ENCODE measurements around the gene GCNT4.

Gene GCNT4

DNA sequence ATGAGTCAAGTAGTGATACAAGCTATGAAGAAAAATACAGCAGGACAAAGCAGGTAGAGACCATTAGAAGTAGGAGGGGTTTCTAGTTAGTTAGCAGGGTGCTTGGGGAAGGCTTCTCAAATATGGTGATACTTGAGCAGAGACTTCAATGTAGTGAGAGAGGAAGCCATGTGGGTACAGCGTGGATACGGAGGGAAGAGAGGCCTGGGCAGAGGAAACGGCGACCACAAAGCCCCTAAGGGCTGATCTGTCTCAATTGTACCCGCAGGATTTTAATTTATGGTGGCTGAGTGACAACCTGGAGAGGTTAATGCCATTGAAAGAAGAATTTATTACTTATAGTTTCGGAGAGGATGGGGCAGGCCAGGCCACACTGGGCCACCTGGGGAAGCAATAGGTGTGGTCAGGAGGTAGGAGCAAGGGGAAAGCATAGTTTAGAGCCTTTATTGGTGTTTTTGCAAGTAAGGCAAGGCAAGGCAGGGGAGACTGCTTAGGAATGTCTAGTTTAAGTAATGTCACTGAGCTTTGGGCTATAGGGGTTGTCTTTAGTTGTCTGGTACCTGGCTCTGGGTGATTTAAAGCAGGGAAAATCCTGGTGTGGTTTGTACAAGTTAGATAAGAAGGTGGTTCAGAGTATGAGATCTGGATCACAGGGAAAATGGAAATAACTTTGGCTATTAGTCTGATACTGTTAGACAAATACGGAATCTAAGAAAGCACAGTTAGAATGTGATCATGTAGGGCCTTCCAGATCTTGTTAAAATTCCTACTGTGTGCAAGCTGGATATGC lies 42.6 kb downstream of the GCNT4 start:
- TF ChIP-seq CREB1 (IDR thresholded peaks at IDR 0.05; ENCODE audit: low read depth) (no peak), EGR1 (IDR thresholded peaks at IDR 0.05) (no peak), EP300 (IDR thresholded peaks at IDR 0.05; ENCODE audit: borderline replicate concordance) (no peak), TAF1 (IDR thresholded peaks at IDR 0.05; ENCODE audit: low read depth) (no peak), FOXM1 (IDR thresholded peaks at IDR 0.05; ENCODE audit: borderline replicate concordance, low read depth) (no peak), ZBTB7A (IDR thresholded peaks at IDR 0.05; ENCODE audit: low read depth) (no peak), TEAD4 (IDR thresholded peaks at IDR 0.05) (no peak), TCF12 (IDR thresholded peaks at IDR 0.05; ENCODE audit: low read depth) (no peak), RAD21 (IDR thresholded peaks at IDR 0.05; ENCODE audit: low read depth) (no peak), USF1 (IDR thresholded peaks at IDR 0.05) (no peak), CEBPB (IDR thresholded peaks at IDR 0.05) (no peak)
- TF ChIP-seq, protein P1, sequence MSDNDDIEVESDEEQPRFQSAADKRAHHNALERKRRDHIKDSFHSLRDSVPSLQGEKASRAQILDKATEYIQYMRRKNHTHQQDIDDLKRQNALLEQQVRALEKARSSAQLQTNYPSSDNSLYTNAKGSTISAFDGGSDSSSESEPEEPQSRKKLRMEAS (IDR thresholded peaks at IDR 0.05) = no peak

- TF ChIP-seq, protein P1 (IDR thresholded peaks at IDR 0.05) = no peak
- no peak for TF ChIP-seq ZBTB7A (IDR thresholded peaks at IDR 0.05; ENCODE audit: low read depth)
- TF ChIP-seq, protein P2, sequence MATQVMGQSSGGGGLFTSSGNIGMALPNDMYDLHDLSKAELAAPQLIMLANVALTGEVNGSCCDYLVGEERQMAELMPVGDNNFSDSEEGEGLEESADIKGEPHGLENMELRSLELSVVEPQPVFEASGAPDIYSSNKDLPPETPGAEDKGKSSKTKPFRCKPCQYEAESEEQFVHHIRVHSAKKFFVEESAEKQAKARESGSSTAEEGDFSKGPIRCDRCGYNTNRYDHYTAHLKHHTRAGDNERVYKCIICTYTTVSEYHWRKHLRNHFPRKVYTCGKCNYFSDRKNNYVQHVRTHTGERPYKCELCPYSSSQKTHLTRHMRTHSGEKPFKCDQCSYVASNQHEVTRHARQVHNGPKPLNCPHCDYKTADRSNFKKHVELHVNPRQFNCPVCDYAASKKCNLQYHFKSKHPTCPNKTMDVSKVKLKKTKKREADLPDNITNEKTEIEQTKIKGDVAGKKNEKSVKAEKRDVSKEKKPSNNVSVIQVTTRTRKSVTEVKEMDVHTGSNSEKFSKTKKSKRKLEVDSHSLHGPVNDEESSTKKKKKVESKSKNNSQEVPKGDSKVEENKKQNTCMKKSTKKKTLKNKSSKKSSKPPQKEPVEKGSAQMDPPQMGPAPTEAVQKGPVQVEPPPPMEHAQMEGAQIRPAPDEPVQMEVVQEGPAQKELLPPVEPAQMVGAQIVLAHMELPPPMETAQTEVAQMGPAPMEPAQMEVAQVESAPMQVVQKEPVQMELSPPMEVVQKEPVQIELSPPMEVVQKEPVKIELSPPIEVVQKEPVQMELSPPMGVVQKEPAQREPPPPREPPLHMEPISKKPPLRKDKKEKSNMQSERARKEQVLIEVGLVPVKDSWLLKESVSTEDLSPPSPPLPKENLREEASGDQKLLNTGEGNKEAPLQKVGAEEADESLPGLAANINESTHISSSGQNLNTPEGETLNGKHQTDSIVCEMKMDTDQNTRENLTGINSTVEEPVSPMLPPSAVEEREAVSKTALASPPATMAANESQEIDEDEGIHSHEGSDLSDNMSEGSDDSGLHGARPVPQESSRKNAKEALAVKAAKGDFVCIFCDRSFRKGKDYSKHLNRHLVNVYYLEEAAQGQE (IDR thresholded peaks at IDR 0.05; ENCODE audit: low read depth) = no peak
- TF ChIP-seq TCF12 (IDR thresholded peaks at IDR 0.05; ENCODE audit: low read depth) = no peak
Measured at GRCh38 chr5:75006865-75007822, 45.2 kb downstream of the GCNT4 start.

DNA sequence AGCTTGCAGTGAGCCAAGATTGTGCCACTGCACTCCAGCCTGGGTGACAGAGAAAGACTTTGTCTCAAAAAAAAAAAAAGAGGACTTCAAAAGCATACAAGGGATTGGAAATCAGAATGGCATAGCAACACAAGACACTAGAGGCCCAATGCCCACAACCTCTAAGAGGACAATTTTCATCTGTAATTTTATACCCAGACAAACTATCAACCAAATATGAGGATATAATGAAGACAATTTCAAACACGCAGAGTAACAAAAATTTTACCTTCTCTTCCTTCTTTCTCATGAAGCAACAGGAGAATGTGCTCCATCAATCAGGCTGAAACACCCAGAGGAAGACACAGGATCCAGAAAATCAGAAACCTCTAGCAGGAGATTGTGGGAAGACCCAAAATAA lies 46.8 kb downstream of the GCNT4 start:
- TF ChIP-seq EP300 (IDR thresholded peaks at IDR 0.05; ENCODE audit: borderline replicate concordance) = no peak
- TF ChIP-seq CREB1 (IDR thresholded peaks at IDR 0.05; ENCODE audit: low read depth) = no peak
- TF ChIP-seq TAF1 (IDR thresholded peaks at IDR 0.05; ENCODE audit: low read depth) = no peak
- no peak for TF ChIP-seq NFIC (IDR thresholded peaks at IDR 0.05)
- TF ChIP-seq RAD21 (IDR thresholded peaks at IDR 0.05; ENCODE audit: low read depth) = no peak
- no peak for TF ChIP-seq EGR1 (IDR thresholded peaks at IDR 0.05)
- no peak for TF ChIP-seq TCF12 (IDR thresholded peaks at IDR 0.05; ENCODE audit: low read depth)
- TF ChIP-seq ZBTB7A (IDR thresholded peaks at IDR 0.05; ENCODE audit: low read depth) = no peak
- no peak for TF ChIP-seq YY1 (IDR thresholded peaks at IDR 0.05; ENCODE audit: low read depth)
- TF ChIP-seq, protein P1 (IDR thresholded peaks at IDR 0.05) = no peak
- TF ChIP-seq CEBPB (IDR thresholded peaks at IDR 0.05) = no peak
- no peak for TF ChIP-seq USF1 (IDR thresholded peaks at IDR 0.05)
- TF ChIP-seq FOXM1 (IDR thresholded peaks at IDR 0.05; ENCODE audit: borderline replicate concordance, low read depth) = no peak
- TF ChIP-seq TEAD4 (IDR thresholded peaks at IDR 0.05) = no peak
- TF ChIP-seq, protein P2 (IDR thresholded peaks at IDR 0.05; ENCODE audit: low read depth) = no peak
